Endothelial cell of umbilical vein (primary cell): ENCODE measurements around the gene CFAP57. TPM values are rescaled to one million over a fixed set of nuclear protein-coding genes. Genes with fewer than 3 reads are reported as not detected.

Experiments used
- BruUV-seq: library from RNA; stranded (reverse); fragments of 400-500 nt; replicated peaks from 2 replicates; lab custom pipeline; 2021; lab: Mats Ljungman, UMichigan
- CTCF ChIA-PET: fragments of 300-600, 350-600 bp; sonication (Branson Sonifier 250); formaldehyde crosslinking; loops from one replicate; lab custom pipeline; 2021; ENCODE audit warnings: antibody characterized with exemption, inconsistent platforms; lab: Charles Lee
- POLR2A ChIA-PET: fragments of 300-600, 350-600 bp; sonication (Branson Sonifier 250); formaldehyde crosslinking; loops from one replicate; lab custom pipeline; 2021; ENCODE audit warnings: antibody characterized with exemption, inconsistent platforms; lab: Charles Lee
- DNase-seq: peaks from one replicate; pipeline ENCODE4 v3.0.0-alpha.2; 2011; ENCODE audit warnings: low read depth, low spot score
- FAIRE-seq: peaks from 2 replicates; lab custom pipeline; 2011; peaks lifted over from hg19 to GRCh38; lab: Jason Lieb, UNC
- H2AFZ ChIP-seq: 2 replicates; pipeline ENCODE4 v1.6.0; 2012; ENCODE audit warnings: low read depth, low read length, control low read depth, inconsistent platforms
- H3K27ac ChIP-seq: 2 replicates; pipeline ENCODE4 v1.5.1; 2011; ENCODE audit warnings: low read depth, mild to moderate bottlenecking, control low read depth, low read length, moderate library complexity; ENCODE audit not compliant: insufficient read depth
- H3K27me3 ChIP-seq, 2 experiments: 2 replicates each; pipeline versions ENCODE4 v1.6.0 to v1.6.1; 2011; ENCODE audit warnings: low read length in 2 of 2, mixed read lengths in 1 of 2; ENCODE audit not compliant: control insufficient read depth in 2 of 2, insufficient read depth in 2 of 2
- H3K36me3 ChIP-seq, 2 experiments: 2 replicates in 1 of 2; 3 replicates in 1 of 2; pipeline ENCODE4 v1.5.1; 2011; ENCODE audit warnings: low read length in 2 of 2, mild to moderate bottlenecking in 1 of 2, moderate library complexity in 1 of 2; ENCODE audit not compliant: control insufficient read depth in 2 of 2, insufficient read depth in 2 of 2; ENCODE audit errors: extremely low read depth in 1 of 2
- H3K4me1 ChIP-seq: 3 replicates; pipeline ENCODE4 v1.5.1; 2011; ENCODE audit warnings: mild to moderate bottlenecking, low read length; ENCODE audit not compliant: control insufficient read depth, insufficient read depth; ENCODE audit errors: extremely low read depth
- H3K4me2 ChIP-seq: 2 replicates; pipeline ENCODE4 v1.6.1; 2011; ENCODE audit warnings: low read length, control low read depth, mixed read lengths; ENCODE audit not compliant: insufficient read depth
- H3K4me3 ChIP-seq, 3 experiments: fragments of 200-600 bp in 1 of 3; sonication (generic), shearing (Covaris generic) in 1 of 3; replicated peaks in 1 of 3; 2 replicates each; pipeline ENCODE4 v1.5.1; 2011 to 2016; ENCODE audit warnings: control low read depth in 3 of 3, low read length in 3 of 3, mild to moderate bottlenecking in 2 of 3, inconsistent platforms in 1 of 3, low read depth in 1 of 3, moderate library complexity in 1 of 3; ENCODE audit not compliant: insufficient read depth in 1 of 3
- H3K79me2 ChIP-seq: 2 replicates; pipeline ENCODE4 v1.6.0; 2012; ENCODE audit warnings: low read length, inconsistent platforms; ENCODE audit not compliant: control insufficient read depth, insufficient read depth
- H3K9ac ChIP-seq: replicated peaks from 2 replicates; pipeline ENCODE3; 2011; ENCODE audit warnings: low read length, control low read depth; ENCODE audit not compliant: insufficient read depth; ENCODE audit errors: extremely low read depth
- H3K9me1 ChIP-seq: replicated peaks from 3 replicates; pipeline ENCODE4 v1.6.0; 2011; ENCODE audit warnings: mild to moderate bottlenecking, low read length; ENCODE audit not compliant: control insufficient read depth, insufficient read depth; ENCODE audit errors: extremely low read depth
- H3K9me3 ChIP-seq: replicated peaks from 2 replicates; pipeline ENCODE4 v1.5.1; 2012; ENCODE audit warnings: low read length, inconsistent platforms; ENCODE audit not compliant: control insufficient read depth, insufficient read depth
- H4K20me1 ChIP-seq: replicated peaks from 2 replicates; pipeline ENCODE3; 2011; ENCODE audit warnings: mild to moderate bottlenecking, low read length; ENCODE audit not compliant: control insufficient read depth, insufficient read depth; ENCODE audit errors: extremely low read depth
- EZH2 ChIP-seq: IDR thresholded peaks from 2 replicates; pipeline ENCODE4 v1.6.1; 2012; ENCODE audit warnings: borderline replicate concordance, low read depth, mild to moderate bottlenecking, moderate library complexity, low read length, inconsistent platforms; ENCODE audit not compliant: severe bottlenecking
- FOS ChIP-seq: IDR thresholded peaks from 2 replicates; pipeline ENCODE4 v1.6.1; 2011; ENCODE audit warnings: mild to moderate bottlenecking, low read length, moderate library complexity, borderline replicate concordance; ENCODE audit not compliant: insufficient read depth
- GATA2 ChIP-seq: IDR thresholded peaks from 2 replicates; pipeline ENCODE4 v1.7.0; 2011; ENCODE audit warnings: low read depth, mild to moderate bottlenecking, moderate library complexity, mixed read lengths, low read length; ENCODE audit not compliant: insufficient read length, insufficient read depth
- JUN ChIP-seq: IDR thresholded peaks from 2 replicates; pipeline ENCODE4 v1.6.1; 2011; ENCODE audit warnings: borderline replicate concordance, low read depth; ENCODE audit not compliant: insufficient read length, insufficient read depth
- MYC ChIP-seq: IDR thresholded peaks from one replicate; pipeline ENCODE4 v1.6.1; 2011; ENCODE audit warnings: mild to moderate bottlenecking, low read depth, low read length
- POLR2A ChIP-seq: IDR thresholded peaks from 2 replicates; pipeline ENCODE4 v1.6.1; 2012; ENCODE audit warnings: low read depth, mild to moderate bottlenecking, control low read depth, low read length
- POLR2AphosphoS5 ChIP-seq: IDR thresholded peaks from 2 replicates; pipeline ENCODE4 v1.6.1; 2012; ENCODE audit warnings: low read depth, mild to moderate bottlenecking, control low read depth, low read length, moderate library complexity; ENCODE audit not compliant: insufficient read depth
- dilution Hi-C: fragments of 300-500 bp; cut with MboI; formaldehyde crosslinking; loops from one replicate; pipeline ENCODE4 v1.15.0; 2019; ENCODE audit warnings: low sequenced_read_pairs; ENCODE audit not compliant: extremely low pct_ligation_motif_present
- intact Hi-C: fragments of 100-400 bp; cut with micrococcal nuclease; formaldehyde crosslinking; loops from one replicate; pipeline ENCODE4 v1.10.0; 2022
- polyA plus RNA-seq, 4 experiments: library from polyadenylated mRNA; depleted of rRNA in 3 of 4; stranded (reverse) in 3 of 4; unstranded in 1 of 4; fragments of >200 nt; gene quantifications; 2 replicates each; pipeline versions ENCODE4 v1.2.1 to v1.2.3, GENCODE V29; 2011 to 2012; ENCODE audit warnings: missing spikeins in 1 of 4
- total RNA-seq: library from RNA; stranded (reverse); gene quantifications from 2 replicates; pipeline ENCODE4 v1.2.3, GENCODE V29; 2021
- TF ChIP-seq, protein P1 (sequence below), 2 donors: IDR thresholded peaks; 1 replicate in 1 of 2; 2 replicates in 1 of 2; pipeline ENCODE4 v1.5.1; 2011; ENCODE audit warnings: low read length in 2 of 2, mild to moderate bottlenecking in 2 of 2, moderate library complexity in 2 of 2, control low read depth in 1 of 2, inconsistent platforms in 1 of 2, low read depth in 1 of 2; ENCODE audit not compliant: insufficient read depth in 1 of 2; ENCODE audit errors: extremely low read depth in 1 of 2
- TF ChIP-seq, protein P2 (sequence below): IDR thresholded peaks from 2 replicates; pipeline ENCODE4 v1.6.1; 2011; ENCODE audit not compliant: insufficient read depth, insufficient read length

Gene CFAP57
- total and polyA plus RNA-seq, 2 donors (not counting 3 experiments of a cell fraction or from before 2014, with no cell fraction given) = 0.88 to 0.91 TPM

DNA sequence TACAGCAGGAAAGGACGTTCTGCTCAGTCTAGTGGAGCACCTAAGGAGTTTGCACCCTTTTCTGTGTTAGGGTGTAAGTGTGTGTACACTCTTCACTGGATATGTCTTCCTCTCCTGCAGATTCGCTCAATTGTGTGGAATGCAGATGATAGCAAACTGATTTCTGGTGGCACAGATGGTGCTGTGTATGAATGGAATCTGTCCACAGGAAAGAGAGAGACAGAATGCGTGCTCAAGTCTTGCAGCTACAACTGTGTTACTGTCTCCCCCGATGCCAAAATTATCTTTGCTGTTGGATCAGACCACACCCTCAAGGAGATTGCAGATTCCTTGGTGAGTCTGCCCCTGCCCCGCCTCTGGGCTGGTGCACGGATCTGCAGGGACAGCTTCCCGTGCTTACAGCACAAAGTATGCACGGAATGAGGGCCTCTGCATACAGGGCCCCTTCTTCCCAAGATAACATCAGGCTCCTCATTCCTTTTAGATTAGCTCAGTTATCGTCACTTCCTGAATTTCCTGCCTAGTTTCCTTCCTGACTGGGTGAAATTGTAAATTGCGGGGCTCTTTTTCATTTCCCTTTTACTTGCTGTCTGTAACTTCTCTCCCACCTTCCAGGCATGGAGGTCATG is 34.6 kb downstream of the CFAP57 start:
- H4K20me1 ChIP-seq = no peaks in the 10 kb centered on the region
- H3K4me1 ChIP-seq = peaks cover 27% of the 10 kb centered on the region
- ChIA-PET CTCF (interaction anchor here (0.8 to 4.7 kb wide), 8 partner anchors 9 to 293 kb away, joined by 3 to 42 read pairs (median 9); partner anchors contain the start of genes CFAP57 and EBNA1BP2), POLR2A (interaction anchor here (0.7 to 3.2 kb wide), 5 partner anchors 9 to 440 kb away, joined by 3 to 23 read pairs (median 4); partner anchors contain the start of genes C1orf50, CFAP57, EBNA1BP2 and P3H1)
- no peaks in the 10 kb centered on the region for H3K79me2 ChIP-seq
- peak overlapping the region; percentile 97 for H3K27ac ChIP-seq
- no peak for TF ChIP-seq MYC
- TF ChIP-seq POLR2AphosphoS5 = peak; percentile 99
- no peak for TF ChIP-seq EZH2
- TF ChIP-seq GATA2 = peak; percentile 100
- TF ChIP-seq POLR2A = peak; percentile 92
- TF ChIP-seq FOS = peak; percentile 90
- TF ChIP-seq, protein P1, sequence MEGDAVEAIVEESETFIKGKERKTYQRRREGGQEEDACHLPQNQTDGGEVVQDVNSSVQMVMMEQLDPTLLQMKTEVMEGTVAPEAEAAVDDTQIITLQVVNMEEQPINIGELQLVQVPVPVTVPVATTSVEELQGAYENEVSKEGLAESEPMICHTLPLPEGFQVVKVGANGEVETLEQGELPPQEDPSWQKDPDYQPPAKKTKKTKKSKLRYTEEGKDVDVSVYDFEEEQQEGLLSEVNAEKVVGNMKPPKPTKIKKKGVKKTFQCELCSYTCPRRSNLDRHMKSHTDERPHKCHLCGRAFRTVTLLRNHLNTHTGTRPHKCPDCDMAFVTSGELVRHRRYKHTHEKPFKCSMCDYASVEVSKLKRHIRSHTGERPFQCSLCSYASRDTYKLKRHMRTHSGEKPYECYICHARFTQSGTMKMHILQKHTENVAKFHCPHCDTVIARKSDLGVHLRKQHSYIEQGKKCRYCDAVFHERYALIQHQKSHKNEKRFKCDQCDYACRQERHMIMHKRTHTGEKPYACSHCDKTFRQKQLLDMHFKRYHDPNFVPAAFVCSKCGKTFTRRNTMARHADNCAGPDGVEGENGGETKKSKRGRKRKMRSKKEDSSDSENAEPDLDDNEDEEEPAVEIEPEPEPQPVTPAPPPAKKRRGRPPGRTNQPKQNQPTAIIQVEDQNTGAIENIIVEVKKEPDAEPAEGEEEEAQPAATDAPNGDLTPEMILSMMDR (IDR thresholded peaks at IDR 0.05; ENCODE audit: extremely low read depth in 1 of 2, insufficient read depth in 1 of 2, low read depth in 1 of 2, low read length in 2 of 2) = no peak
- TF ChIP-seq JUN = peak; percentile 99
- TF ChIP-seq, protein P2, sequence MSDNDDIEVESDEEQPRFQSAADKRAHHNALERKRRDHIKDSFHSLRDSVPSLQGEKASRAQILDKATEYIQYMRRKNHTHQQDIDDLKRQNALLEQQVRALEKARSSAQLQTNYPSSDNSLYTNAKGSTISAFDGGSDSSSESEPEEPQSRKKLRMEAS = peak; percentile 8
- peak overlapping the region; percentile 82 for H3K9ac ChIP-seq
- H3K9me1 ChIP-seq = no peaks in the 10 kb centered on the region
- H3K9me3 ChIP-seq = no peaks in the 10 kb centered on the region
- H2AFZ ChIP-seq = no peak overlapping the region
- FAIRE-seq = peak; percentile 96
- dilution Hi-C loops (no loop called here), intact Hi-C loops (loop anchor here (1.0 kb wide), 7 partner anchors 21 to 505 kb away; partner anchors contain the start of genes CFAP57, EBNA1BP2 and TIE1)
- H3K27me3 ChIP-seq = no peaks in the 10 kb centered on the region
- H3K4me2 ChIP-seq = peak overlapping the region; percentile 66
- no peaks in the 10 kb centered on the region for H3K36me3 ChIP-seq
- no peak for DNase-seq
- BruUV-seq = TSS peak; percentile 87
- H3K4me3 ChIP-seq = peak overlapping the region in 1 of 3 experiments; percentile 7
